ENCODE results near the gene HLA-DOB.

GRCh38 chr6:32843331-32843978 lies 26.7 kb upstream of the HLA-DOB start:
- no peak for TF ChIP-seq TAF1 (IDR thresholded peaks at IDR 0.05; ENCODE audit: borderline replicate concordance, low read depth, low read length)
- TF ChIP-seq YY1 (IDR thresholded peaks at IDR 0.05; ENCODE audit: low read depth, low read length), result no peak
- TF ChIP-seq EZH2 (IDR thresholded peaks at IDR 0.05; ENCODE audit: borderline replicate concordance, control insufficient read depth, low read depth, low read length), result no peak
- TF ChIP-seq MEF2A (IDR thresholded peaks at IDR 0.05; ENCODE audit: insufficient read depth, low read depth, low read length), result no peak
- no peak for TF ChIP-seq EP300 (IDR thresholded peaks at IDR 0.05; ENCODE audit: borderline replicate concordance in 1 of 2, control insufficient read depth in 1 of 2, low read depth in 2 of 2, low read length in 2 of 2)

Measured in GM12878 (cell line).